Duodenal mucosa (tissue), 2 donors: ENCODE results near the gene LBHD2.

ENCODE experiments used
- H3K27ac ChIP-seq: one replicate; pipeline ENCODE4 v1.7.0; 2013; ENCODE audit warnings: low read depth, low read length
- H3K27me3 ChIP-seq, 2 donors: one replicate each; pipeline ENCODE4 v1.7.0; 2013; ENCODE audit warnings: low read length in 2 of 2, control low read depth in 1 of 2; ENCODE audit not compliant: insufficient read depth in 2 of 2, control insufficient read depth in 1 of 2
- H3K36me3 ChIP-seq, 2 donors: one replicate each; pipeline ENCODE4 v1.7.0; 2013; ENCODE audit warnings: low read length in 2 of 2, control low read depth in 1 of 2; ENCODE audit not compliant: insufficient read depth in 2 of 2, control insufficient read depth in 1 of 2
- H3K4me1 ChIP-seq, 2 donors: one replicate each; pipeline ENCODE4 v1.7.0; 2013; ENCODE audit warnings: low read length in 2 of 2, control low read depth in 1 of 2; ENCODE audit not compliant: insufficient read depth in 2 of 2, control insufficient read depth in 1 of 2
- H3K4me3 ChIP-seq, 2 donors: one replicate each; pipeline ENCODE4 v1.7.0; 2013; ENCODE audit warnings: low read length in 2 of 2, low read depth in 1 of 2
- H3K9ac ChIP-seq, 2 donors: one replicate each; pipeline ENCODE4 v1.7.0; 2013; ENCODE audit warnings: low read length in 2 of 2, low read depth in 1 of 2
- H3K9me3 ChIP-seq, 2 donors: one replicate each; pipeline ENCODE4 v1.7.0; 2013; ENCODE audit warnings: low read length in 2 of 2, control low read depth in 1 of 2; ENCODE audit not compliant: control insufficient read depth in 1 of 2

The LBHD2 gene

DNA sequence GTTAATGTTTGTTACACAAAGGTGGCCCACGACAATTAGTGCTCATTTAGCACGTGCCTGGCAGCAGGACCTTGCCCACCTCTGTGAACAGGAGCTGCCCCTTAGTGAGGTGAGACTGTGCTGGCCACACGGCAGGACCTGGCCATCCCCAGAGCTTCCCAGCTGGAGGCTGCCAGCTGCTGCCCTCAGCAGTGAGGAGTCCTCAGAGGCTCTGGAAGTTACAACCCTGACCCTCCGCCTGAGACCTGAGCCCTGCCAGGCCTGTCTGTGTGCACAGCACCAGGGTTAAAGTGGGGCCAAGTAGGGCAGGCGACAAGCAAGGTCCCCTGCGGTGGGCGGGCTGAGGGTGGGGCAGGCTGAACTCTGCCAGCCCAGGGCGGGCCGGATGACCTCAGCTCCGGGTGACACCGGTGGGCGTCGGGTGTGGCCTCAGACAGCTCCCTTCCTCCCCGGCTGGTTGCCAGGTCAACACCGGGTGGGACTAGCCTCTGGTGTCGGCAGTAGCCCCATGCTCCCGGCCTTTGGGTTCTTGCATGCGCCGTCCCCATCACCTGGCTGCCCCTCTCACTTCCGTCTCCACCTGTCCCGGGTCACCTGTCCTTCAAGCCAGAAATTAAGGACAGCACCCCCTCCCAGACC, 9.2 kb upstream of the LBHD2 start:
- H3K9ac ChIP-seq = peak overlapping the region; percentile 24 to 25
- peaks cover 10 to 12% of the 10 kb centered on the region in 2 donors for H3K4me1 ChIP-seq
- peak overlapping the region; percentile 23 to 29 for H3K4me3 ChIP-seq
- no peaks in the 10 kb centered on the region for H3K27me3 ChIP-seq
- no peaks in the 10 kb centered on the region for H3K9me3 ChIP-seq
- H3K36me3 ChIP-seq = no peaks in the 10 kb centered on the region
- H3K27ac ChIP-seq = no peak overlapping the region

DNA sequence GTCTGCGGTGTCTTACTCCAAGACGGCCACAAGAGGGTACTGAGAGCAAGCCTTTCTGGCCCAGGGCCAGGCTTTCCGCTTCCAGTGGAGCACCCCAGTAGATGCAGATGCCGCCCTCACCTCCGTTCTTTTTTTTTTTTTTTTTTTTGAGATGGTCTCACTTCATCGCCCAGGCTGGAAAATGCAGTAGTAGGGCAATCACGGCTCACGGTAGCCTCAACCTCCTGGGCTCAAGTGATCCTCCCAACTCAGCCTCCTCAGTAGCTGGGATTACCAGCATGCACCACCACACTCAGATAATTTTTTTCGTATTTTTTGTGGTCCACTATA, 5.6 kb upstream of the LBHD2 start:
- Histone ChIP-seq H3K27me3 (peaks cover 3 to 7% of the 10 kb centered on the region in 2 donors), H3K9ac (no peak overlapping the region), H3K36me3 (no peaks in the 10 kb centered on the region), H3K4me1 (peaks cover 5 to 7% of the 10 kb centered on the region in 2 donors), H3K27ac (no peak overlapping the region), H3K9me3 (no peaks in the 10 kb centered on the region), H3K4me3 (no peak overlapping the region)

DNA sequence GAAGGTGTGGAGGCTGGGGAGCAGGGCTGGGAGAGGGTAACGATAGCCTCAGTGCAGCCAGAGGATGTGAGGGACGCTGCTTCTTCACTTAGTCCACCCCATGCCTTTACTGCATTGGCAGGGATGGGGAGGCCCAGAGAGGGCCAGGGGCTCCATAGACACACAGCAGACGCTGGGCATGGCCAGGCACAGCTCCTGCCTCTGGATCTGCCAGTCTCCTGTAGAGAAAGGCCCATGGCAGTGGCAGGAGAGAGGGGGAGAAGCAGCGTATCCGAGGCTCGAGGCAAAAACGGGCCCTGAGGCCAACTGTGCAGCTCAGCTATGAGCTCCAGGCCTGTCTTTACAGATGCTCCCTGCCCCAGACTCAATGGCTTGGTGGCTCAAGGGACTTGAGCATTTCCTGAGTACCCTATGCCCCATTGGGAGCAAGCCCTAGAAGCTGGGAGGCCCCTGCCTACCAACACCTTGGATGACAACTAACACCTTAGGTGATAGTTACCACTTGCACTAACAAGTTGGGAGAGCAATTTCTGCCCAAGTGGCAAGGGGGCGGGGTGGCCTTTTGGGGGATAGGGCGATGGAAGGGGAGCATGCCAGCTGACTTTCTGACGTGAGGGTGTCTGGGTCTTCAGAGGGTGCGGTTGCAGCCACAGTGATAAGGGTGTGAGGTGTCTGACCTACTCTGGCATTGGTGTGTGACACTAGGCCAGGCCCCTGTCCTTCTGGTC, 5.0 kb upstream of the LBHD2 start:
- Histone ChIP-seq H3K4me3 (no peak overlapping the region), H3K9me3 (no peaks in the 10 kb centered on the region), H3K36me3 (no peaks in the 10 kb centered on the region), H3K27ac (no peak overlapping the region), H3K4me1 (peaks cover 5 to 7% of the 10 kb centered on the region in 2 donors), H3K27me3 (peaks cover 6 to 7% of the 10 kb centered on the region in 2 donors), H3K9ac (no peak overlapping the region)

DNA sequence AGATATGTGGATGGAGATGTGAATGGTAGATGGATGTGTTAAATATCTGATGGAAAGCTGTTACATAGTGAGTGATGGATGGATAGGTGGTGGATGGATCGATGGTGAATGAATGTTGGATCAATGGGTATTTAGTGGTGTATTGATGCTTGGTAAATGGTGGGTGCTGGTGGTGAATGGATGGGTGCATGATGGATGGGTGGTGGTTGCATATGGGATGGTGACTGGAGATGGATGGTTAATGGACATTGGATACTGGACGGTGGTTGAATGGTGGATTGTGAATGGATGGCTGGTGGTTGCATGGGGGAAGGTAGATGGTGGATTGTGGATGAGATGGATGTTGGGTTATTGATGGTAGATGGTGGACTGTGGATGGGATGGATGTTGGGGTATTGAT, 2.1 kb upstream of the LBHD2 start:
- H3K4me3 ChIP-seq = no peak overlapping the region
- H3K27me3 ChIP-seq = peaks cover 22 to 26% of the 10 kb centered on the region in 2 donors
- H3K4me1 ChIP-seq = no peaks in the 10 kb centered on the region
- H3K36me3 ChIP-seq = no peaks in the 10 kb centered on the region
- H3K9ac ChIP-seq = no peak overlapping the region
- H3K9me3 ChIP-seq = no peaks in the 10 kb centered on the region
- no peak overlapping the region for H3K27ac ChIP-seq

DNA sequence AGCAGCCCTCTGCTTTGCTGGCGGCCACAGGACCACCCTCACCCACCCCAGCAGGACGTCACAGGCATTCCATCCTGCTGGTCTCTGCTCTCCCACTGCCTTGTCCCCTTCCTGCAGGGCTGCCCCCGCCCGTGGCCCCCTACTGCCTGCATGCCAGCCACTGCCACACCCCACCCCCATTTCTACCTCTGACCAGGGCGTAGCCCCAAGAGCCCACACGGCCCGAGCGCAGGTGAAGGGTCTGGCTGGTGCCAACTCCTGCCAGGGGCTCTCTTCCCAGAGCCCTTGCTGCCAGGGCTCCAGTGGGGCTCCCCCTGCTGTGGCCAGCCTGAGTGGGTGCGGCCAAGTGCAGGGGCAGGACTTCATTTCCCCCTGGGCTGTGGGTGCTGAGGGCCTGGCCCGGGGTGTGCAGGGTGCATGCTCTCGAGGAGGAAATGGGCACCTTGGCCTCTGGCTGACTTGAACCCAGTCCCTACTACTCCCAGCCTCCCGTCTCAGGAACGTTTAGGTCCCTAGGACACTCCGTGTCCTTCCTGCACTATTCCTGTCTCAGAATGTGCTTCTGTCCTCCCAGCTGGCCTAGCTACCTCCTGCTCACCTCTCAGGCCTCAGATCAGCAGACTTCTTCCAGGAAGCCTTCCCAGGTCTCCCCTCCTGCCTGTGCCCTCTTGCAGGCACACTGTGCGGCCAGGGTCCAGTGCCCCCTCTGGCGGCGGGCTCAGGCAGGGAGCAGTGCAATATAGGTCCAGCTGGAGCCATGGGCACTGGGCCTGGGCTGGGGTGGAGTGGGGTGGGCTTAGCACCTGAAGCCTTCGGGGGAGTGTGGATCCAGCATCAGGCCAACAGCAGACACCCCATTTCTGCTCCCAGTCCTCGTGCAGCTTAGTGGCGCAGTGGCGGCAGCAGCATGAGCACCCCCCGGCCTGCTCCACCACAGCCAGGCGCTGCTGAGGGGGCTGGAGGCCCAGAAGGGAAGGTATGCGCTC, 1.4 kb downstream of the LBHD2 start:
- Histone ChIP-seq H3K4me3 (no peak overlapping the region), H3K9ac (no peak overlapping the region), H3K27me3 (peaks cover 22 to 26% of the 10 kb centered on the region in 2 donors), H3K27ac (no peak overlapping the region), H3K9me3 (no peaks in the 10 kb centered on the region), H3K4me1 (no peaks in the 10 kb centered on the region), H3K36me3 (no peaks in the 10 kb centered on the region)

DNA sequence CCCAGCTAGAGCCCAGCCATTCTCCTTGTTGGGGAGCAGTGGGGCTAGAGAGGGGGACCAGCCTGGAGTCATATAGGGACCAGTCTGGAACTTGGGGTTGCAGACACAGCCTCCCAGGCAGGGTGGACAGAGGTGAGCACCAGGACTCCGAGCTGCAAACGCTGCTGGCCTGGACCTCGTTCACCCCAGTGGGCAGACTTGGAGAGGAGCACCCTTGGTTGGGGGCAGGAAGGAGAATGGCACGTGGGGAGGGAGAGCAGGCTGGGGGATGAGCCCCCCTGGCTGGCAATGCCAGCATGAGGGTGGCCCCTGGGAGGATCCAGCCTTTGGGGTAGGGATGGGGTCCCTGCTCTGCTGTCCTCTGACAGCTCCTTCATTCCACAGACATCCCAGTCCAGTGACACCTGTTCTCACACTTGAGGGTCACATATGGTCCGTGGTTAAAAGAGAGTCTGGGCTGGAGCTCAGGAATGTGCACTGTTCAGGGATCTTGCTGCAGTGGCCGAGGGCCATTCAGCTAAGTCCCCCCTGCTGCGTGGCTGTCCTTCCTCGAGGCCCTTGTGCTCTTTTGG, 2.8 kb downstream of the LBHD2 start:
- H3K27ac ChIP-seq = no peak overlapping the region
- no peaks in the 10 kb centered on the region for H3K9me3 ChIP-seq
- no peak overlapping the region for H3K4me3 ChIP-seq
- no peaks in the 10 kb centered on the region for H3K36me3 ChIP-seq
- peaks cover 22% of the 10 kb centered on the region in 2 donors for H3K27me3 ChIP-seq
- H3K9ac ChIP-seq = no peak overlapping the region
- peaks cover 2 to 9% of the 10 kb centered on the region in 2 donors for H3K4me1 ChIP-seq

DNA sequence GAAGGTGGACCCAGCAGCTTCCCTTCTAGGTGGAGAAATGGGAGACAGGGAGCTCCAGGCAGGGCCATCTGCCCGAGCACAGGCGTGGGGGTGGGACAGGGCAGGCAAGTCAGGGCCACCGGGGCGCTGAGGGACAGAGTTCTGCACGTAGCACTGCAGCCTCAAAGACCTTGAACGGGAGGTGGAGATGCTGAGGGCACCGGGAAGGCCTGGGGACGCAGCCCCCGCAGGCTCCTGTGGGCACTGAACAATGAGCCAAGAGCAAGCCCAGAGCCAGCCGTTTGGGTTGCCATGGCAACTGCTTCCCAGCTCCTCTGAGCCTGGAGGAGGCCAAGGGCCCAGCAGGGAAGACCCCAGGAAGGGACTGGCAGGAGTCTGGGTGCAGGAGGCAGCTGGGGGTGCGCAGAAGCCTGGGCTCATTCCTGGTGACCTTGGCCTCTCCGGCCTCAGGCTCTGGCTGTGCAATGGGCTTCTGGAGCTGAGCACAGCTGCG, 3.4 kb downstream of the LBHD2 start:
- Histone ChIP-seq H3K4me3 (no peak overlapping the region), H3K36me3 (no peaks in the 10 kb centered on the region), H3K27me3 (peaks cover 22% of the 10 kb centered on the region in 2 donors), H3K4me1 (peaks cover 7 to 13% of the 10 kb centered on the region in 2 donors), H3K27ac (no peak overlapping the region), H3K9ac (no peak overlapping the region), H3K9me3 (no peaks in the 10 kb centered on the region)

DNA sequence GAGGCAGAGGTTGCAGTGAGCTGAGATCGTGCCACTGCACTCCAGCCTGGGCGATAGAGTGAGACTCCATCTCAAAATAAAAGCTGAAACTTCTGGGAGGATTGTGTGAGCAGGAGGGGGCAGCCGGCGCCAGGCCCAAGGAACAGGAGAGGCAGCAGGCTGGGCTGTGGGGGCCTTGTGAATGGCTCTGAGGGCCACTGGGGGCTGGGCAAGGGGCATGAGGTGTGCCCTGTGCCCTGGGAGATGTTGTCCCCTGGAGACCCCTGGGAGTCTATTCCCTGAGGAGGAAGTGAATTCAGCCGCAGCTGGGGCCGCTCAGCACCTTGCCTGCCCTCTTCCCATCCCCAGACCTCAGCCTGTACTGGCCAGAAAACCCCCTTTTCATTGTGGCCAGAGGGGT, 4.9 kb downstream of the LBHD2 start:
- Histone ChIP-seq H3K9ac (no peak overlapping the region), H3K9me3 (no peaks in the 10 kb centered on the region), H3K4me1 (peaks cover 13 to 19% of the 10 kb centered on the region in 2 donors), H3K4me3 (no peak overlapping the region), H3K27me3 (peaks cover 17 to 20% of the 10 kb centered on the region in 2 donors), H3K36me3 (no peaks in the 10 kb centered on the region), H3K27ac (no peak overlapping the region)

DNA sequence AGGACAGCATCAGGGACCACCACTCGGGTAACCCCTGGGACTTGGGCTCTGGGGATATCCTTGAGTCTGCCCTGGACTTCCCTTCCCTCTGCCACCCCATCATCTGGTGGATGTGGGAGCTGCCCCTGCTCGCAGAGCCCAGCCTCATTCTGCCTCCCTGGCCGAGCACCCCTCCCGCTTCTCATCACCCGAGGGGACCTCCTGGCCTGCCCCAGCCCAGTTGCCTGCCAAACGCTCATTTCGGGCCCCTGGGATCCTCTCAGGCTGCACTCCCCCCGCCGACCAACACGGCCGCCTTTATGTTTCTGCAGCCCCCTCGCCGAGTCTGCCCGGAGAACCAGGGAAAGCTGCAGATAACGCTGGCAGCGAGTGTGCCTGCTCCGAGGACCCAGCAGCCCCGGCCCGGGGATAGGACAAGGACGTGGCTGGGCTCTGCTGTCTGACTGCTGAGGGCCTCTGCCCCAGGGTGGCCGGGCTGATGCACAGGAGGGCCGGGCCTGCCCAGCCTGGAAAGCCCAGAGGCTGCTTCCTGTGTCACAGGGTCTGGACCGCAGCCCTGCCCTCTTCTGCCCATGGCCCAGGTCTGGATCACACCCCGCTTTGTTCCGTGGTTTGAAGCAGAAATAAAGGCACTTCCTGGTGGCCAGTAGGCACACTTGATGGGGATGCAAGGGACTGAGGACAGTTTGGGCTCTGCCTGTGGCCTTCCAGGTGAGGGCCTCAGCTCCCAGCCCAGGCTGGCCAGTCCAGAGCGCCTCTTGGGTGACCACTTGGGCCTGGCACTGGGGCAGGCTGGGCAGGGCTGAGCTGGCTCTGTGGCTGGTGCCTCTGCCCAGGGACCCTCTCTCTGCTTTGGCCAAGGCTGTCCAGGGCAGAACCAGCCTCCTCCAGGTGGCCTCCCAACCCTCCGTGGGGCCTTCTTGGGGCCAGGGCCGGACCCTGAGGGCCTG, 5.7 kb downstream of the LBHD2 start:
- Histone ChIP-seq H3K27ac (no peak overlapping the region), H3K36me3 (no peaks in the 10 kb centered on the region), H3K4me3 (no peak overlapping the region), H3K9ac (no peak overlapping the region), H3K27me3 (peaks cover 10 to 15% of the 10 kb centered on the region in 2 donors), H3K4me1 (peaks cover 17 to 23% of the 10 kb centered on the region in 2 donors), H3K9me3 (no peaks in the 10 kb centered on the region)
